Spleen (tissue), 11 donors: ENCODE results near the gene SCG5. TPM values are rescaled to one million over a fixed set of nuclear protein-coding genes. Genes with fewer than 3 reads are reported as not detected.

Experiments used
- DNase-seq: peaks from one replicate; pipeline ENCODE4 v3.0.0-alpha.2; 2020
- H3K27ac ChIP-seq, 8 donors: fragments of 200-600 bp; sonication (generic) in 7 of 8; 1 replicate in 4 of 8; 2 replicates in 4 of 8; pipeline versions ENCODE4 v1.5.0 to v1.8.0; 2016 to 2021; ENCODE audit warnings: inconsistent platforms in 4 of 8, mild to moderate bottlenecking in 4 of 8, moderate library complexity in 1 of 8
- H3K27me3 ChIP-seq, 7 donors: fragments of 200-600 bp; sonication (generic) in 6 of 7; replicated peaks in 1 of 7; 1 replicate in 4 of 7; 2 replicates in 3 of 7; pipeline versions ENCODE4 v1.5.0 to v1.8.0; 2016 to 2021; ENCODE audit warnings: inconsistent platforms in 3 of 7, mild to moderate bottlenecking in 1 of 7
- H3K36me3 ChIP-seq, 6 donors: fragments of 200-600 bp; sonication (generic) in 5 of 6; 1 replicate in 4 of 6; 2 replicates in 2 of 6; pipeline versions ENCODE4 v1.5.0 to v1.8.0; 2016 to 2021; ENCODE audit warnings: inconsistent platforms in 2 of 6
- H3K4me1 ChIP-seq, 6 donors: fragments of 200-600 bp; sonication (generic) in 5 of 6; 1 replicate in 3 of 6; 2 replicates in 3 of 6; pipeline versions ENCODE4 v1.5.0 to v1.8.0; 2016 to 2021; ENCODE audit warnings: inconsistent platforms in 3 of 6
- H3K4me3 ChIP-seq, 8 donors: fragments of 200-600 bp; sonication (generic) in 7 of 8; 1 replicate in 4 of 8; 2 replicates in 4 of 8; pipeline versions ENCODE4 v1.5.0 to v1.8.0; 2016 to 2021; ENCODE audit warnings: inconsistent platforms in 4 of 8, mild to moderate bottlenecking in 4 of 8, moderate library complexity in 2 of 8
- H3K9me3 ChIP-seq, 8 donors: fragments of 200-600 bp; sonication (generic) in 7 of 8; 1 replicate in 4 of 8; 2 replicates in 4 of 8; pipeline versions ENCODE4 v1.5.0 to v1.8.0; 2016 to 2021; ENCODE audit warnings: inconsistent platforms in 4 of 8
- POLR2A ChIP-seq, 3 donors: fragments of 450-650 bp; IDR thresholded peaks; one replicate each; pipeline ENCODE4 v1.5.1; 2017; ENCODE audit warnings: antibody characterized with exemption in 3 of 3, mild to moderate bottlenecking in 1 of 3
- POLR2AphosphoS5 ChIP-seq, 3 donors: sonication (generic); formaldehyde crosslinking; IDR thresholded peaks; one replicate each; pipeline ENCODE4 v1.5.1; 2017; ENCODE audit warnings: antibody characterized with exemption in 3 of 3
- WGBS, 5 donors: extraction: QIAGEN DNeasy Blood & Tissue Kit in 3 of 5; methylation state at CpG; one replicate each; pipeline versions ENCODE4 v1.1.5 to v1.1.7; 2013 to 2018; 5-methylcytosine and 5-hydroxymethylcytosine counted together
- intact Hi-C: fragments of 100-400 bp; cut with DNase I; formaldehyde crosslinking; loops from one replicate; pipeline ENCODE4 v1.15.0; 2023; ENCODE audit warnings: low total_unique reads
- polyA plus RNA-seq, 3 donors: library from polyadenylated mRNA; stranded (reverse); fragments of 200-250 nt; gene quantifications; one replicate each; pipeline ENCODE4 v1.2.1, GENCODE V29; 2013
- total RNA-seq, 7 donors: library from RNA; depleted of rRNA in 3 of 7; stranded (reverse); fragments of >200 nt in 3 of 7; fragmentation: NEBNext Ultra II Directional in 4 of 7; extraction: Animal tissue kit (Norgen Biotek cat#: 25700) in 4 of 7; gene quantifications; one replicate each; pipeline versions ENCODE4 v1.1.0 to v1.2.1, GENCODE V29; 2016 to 2021
- TF ChIP-seq, protein P1 (sequence below), 11 experiments: fragments of 200-600 bp in 7 of 11; fragments of 450-650 bp in 4 of 11; sonication (generic) in 4 of 11; IDR thresholded peaks in 8 of 11; conservative IDR thresholded peaks in 3 of 11; 1 replicate in 7 of 11; 2 replicates in 4 of 11; pipeline versions ENCODE4 v1.4.0 to v1.8.0; 2016 to 2021; ENCODE audit warnings: antibody characterized with exemption in 11 of 11, inconsistent platforms in 4 of 11, mild to moderate bottlenecking in 1 of 11
- donor health status: healthy with polysubstance abuse.
- donor health status: DM: no; HTN: no; CAD: no; lungs with moderate emphysema.
- donor health status: DM: no; HTN: no; CAD: no.
- donor health status: Bipolar disorder and iron deficiency.
- donor health status: healthy.
- donor health status: DM: no; HTN: no; CAD: no.
- donor health status: DM: yes; HTN: yes; CAD: no.

The SCG5 gene
- total and polyA plus RNA-seq, 10 donors: 0.54 to 2.4 (median 1.2) TPM; not detected in 5

DNA sequence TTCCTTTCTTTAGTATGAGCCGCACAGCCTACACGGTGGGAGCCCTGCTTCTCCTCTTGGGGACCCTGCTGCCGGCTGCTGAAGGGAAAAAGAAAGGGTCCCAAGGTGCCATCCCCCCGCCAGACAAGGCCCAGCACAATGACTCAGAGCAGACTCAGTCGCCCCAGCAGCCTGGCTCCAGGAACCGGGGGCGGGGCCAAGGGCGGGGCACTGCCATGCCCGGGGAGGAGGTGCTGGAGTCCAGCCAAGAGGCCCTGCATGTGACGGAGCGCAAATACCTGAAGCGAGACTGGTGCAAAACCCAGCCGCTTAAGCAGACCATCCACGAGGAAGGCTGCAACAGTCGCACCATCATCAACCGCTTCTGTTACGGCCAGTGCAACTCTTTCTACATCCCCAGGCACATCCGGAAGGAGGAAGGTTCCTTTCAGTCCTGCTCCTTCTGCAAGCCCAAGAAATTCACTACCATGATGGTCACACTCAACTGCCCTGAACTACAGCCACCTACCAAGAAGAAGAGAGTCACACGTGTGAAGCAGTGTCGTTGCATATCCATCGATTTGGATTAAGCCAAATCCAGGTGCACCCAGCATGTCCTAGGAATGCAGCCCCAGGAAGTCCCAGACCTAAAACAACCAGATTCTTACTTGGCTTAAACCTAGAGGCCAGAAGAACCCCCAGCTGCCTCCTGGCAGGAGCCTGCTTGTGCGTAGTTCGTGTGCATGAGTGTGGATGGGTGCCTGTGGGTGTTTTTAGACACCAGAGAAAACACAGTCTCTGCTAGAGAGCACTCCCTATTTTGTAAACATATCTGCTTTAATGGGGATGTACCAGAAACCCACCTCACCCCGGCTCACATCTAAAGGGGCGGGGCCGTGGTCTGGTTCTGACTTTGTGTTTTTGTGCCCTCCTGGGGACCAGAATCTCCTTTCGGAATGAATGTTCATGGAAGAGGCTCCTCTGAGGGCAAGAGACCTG is 89.5 kb downstream of the SCG5 start:
- Histone ChIP-seq H3K9me3 (peaks cover 0 to 8% (median 6%) of the 10 kb centered on the region in 8 donors), H3K27me3 (peaks cover 0 to 16% (median 11%) of the 10 kb centered on the region in 7 donors), H3K36me3 (no peaks in the 10 kb centered on the region), H3K4me3 (peak overlapping the region in 1 of 8 donors; percentile 25), H3K27ac (no peak overlapping the region), H3K4me1 (no peaks in the 10 kb centered on the region)
- intact Hi-C loops: no loop called here
- TF ChIP-seq, protein P1, sequence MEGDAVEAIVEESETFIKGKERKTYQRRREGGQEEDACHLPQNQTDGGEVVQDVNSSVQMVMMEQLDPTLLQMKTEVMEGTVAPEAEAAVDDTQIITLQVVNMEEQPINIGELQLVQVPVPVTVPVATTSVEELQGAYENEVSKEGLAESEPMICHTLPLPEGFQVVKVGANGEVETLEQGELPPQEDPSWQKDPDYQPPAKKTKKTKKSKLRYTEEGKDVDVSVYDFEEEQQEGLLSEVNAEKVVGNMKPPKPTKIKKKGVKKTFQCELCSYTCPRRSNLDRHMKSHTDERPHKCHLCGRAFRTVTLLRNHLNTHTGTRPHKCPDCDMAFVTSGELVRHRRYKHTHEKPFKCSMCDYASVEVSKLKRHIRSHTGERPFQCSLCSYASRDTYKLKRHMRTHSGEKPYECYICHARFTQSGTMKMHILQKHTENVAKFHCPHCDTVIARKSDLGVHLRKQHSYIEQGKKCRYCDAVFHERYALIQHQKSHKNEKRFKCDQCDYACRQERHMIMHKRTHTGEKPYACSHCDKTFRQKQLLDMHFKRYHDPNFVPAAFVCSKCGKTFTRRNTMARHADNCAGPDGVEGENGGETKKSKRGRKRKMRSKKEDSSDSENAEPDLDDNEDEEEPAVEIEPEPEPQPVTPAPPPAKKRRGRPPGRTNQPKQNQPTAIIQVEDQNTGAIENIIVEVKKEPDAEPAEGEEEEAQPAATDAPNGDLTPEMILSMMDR (IDR thresholded peaks at IDR 0.05 in 8 of 11, conservative IDR thresholded peaks at IDR 0.05 in 3 of 11): no peak
- TF ChIP-seq POLR2A (IDR thresholded peaks at IDR 0.05) (no peak), POLR2AphosphoS5 (IDR thresholded peaks at IDR 0.05) (no peak)
- DNase-seq: no peak
- WGBS, 5 donors: 45 to 65% (median 56%) methylated on average over 16 to 27 of the region's 27 CpGs

DNA sequence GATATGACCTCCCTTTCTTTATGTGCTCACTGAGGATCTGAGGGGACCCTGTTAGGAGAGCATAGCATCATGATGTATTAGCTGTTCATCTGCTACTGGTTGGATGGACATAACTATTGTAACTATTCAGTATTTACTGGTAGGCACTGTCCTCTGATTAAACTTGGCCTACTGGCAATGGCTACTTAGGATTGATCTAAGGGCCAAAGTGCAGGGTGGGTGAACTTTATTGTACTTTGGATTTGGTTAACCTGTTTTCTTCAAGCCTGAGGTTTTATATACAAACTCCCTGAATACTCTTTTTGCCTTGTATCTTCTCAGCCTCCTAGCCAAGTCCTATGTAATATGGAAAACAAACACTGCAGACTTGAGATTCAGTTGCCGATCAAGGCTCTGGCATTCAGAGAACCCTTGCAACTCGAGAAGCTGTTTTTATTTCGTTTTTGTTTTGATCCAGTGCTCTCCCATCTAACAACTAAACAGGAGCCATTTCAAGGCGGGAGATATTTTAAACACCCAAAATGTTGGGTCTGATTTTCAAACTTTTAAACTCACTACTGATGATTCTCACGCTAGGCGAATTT is 91.2 kb downstream of the SCG5 start:
- H3K36me3 ChIP-seq: no peaks in the 10 kb centered on the region
- no peak overlapping the region for H3K27ac ChIP-seq
- H3K4me3 ChIP-seq: no peak overlapping the region
- no peaks in the 10 kb centered on the region for H3K4me1 ChIP-seq
- TF ChIP-seq, protein P1 (IDR thresholded peaks at IDR 0.05 in 8 of 11, conservative IDR thresholded peaks at IDR 0.05 in 3 of 11): no peak
- TF ChIP-seq POLR2A (IDR thresholded peaks at IDR 0.05): no peak
- no peak for TF ChIP-seq POLR2AphosphoS5 (IDR thresholded peaks at IDR 0.05)
- peaks cover 0 to 23% (median 11%) of the 10 kb centered on the region in 7 donors for H3K27me3 ChIP-seq
- peaks cover 0 to 8% (median 6%) of the 10 kb centered on the region in 8 donors for H3K9me3 ChIP-seq
- 82 to 91% (median 84%) methylated on average over 6 of the region's 6 CpGs for WGBS, 5 donors
- DNase-seq: no peak
- intact Hi-C loops: no loop called here

DNA sequence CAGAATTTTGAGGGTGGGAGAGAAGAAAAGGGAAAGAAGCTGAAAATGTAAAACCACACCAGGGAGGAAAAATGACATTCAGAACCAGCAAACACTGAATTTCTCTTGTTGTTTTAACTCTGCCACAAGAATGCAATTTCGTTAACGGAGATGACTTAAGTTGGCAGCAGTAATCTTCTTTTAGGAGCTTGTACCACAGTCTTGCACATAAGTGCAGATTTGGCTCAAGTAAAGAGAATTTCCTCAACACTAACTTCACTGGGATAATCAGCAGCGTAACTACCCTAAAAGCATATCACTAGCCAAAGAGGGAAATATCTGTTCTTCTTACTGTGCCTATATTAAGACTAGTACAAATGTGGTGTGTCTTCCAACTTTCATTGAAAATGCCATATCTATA is 91.8 kb downstream of the SCG5 start:
- intact Hi-C loops: no loop called here
- Histone ChIP-seq H3K27ac (no peak overlapping the region), H3K4me3 (no peak overlapping the region), H3K4me1 (no peaks in the 10 kb centered on the region), H3K36me3 (no peaks in the 10 kb centered on the region), H3K27me3 (peaks cover 0 to 23% (median 11%) of the 10 kb centered on the region in 7 donors), H3K9me3 (peaks cover 0 to 4% (median 1%) of the 10 kb centered on the region in 8 donors)
- TF ChIP-seq, protein P1 (IDR thresholded peaks at IDR 0.05 in 8 of 11, conservative IDR thresholded peaks at IDR 0.05 in 3 of 11): no peak
- TF ChIP-seq POLR2AphosphoS5 (IDR thresholded peaks at IDR 0.05) (no peak), POLR2A (IDR thresholded peaks at IDR 0.05) (no peak)
- no peak for DNase-seq
- 49 to 84% (median 74%) methylated on average over 3 of the region's 3 CpGs for WGBS, 5 donors
